CD4-positive, alpha-beta T cell treated with Interleukin-12 subunit alpha and Interleukin-12 subunit beta, for 1 hour (primary cell): ENCODE results near the gene URAD.
"Not testable (repeated sequence)": the region's sequence is repeated elsewhere in the genome, so short reads cannot be mapped to it uniquely, and the experiment has no call there.

Experiments
- DNase-seq: peaks from one replicate; pipeline ENCODE4 v3.0.0-alpha.2; 2020

The URAD gene

GRCh38 chr13:27988520-27988919, at the start of gene URAD:
TSS of gene URAD (minus strand) at chr13:27988693. CDS start at chr13:27988637, 56 bp downstream.
- DNase-seq, result no peak

- DNase-seq, result no peak
Observed at GRCh38 chr13:28037399-28037798, 48.9 kb upstream of the URAD start.

- no peak for DNase-seq
Observed at GRCh38 chr13:28035146-28035782, 46.8 kb upstream of the URAD start.

- DNase-seq, result no peak
Observed at GRCh38 chr13:28033894-28034655, 45.6 kb upstream of the URAD start.

- DNase-seq, result not testable (repeated sequence)
Observed at GRCh38 chr13:28032438-28032837, 43.9 kb upstream of the URAD start.

- no peak for DNase-seq
Observed at GRCh38 chr13:28031896-28032288, 43.4 kb upstream of the URAD start.

- DNase-seq, result peak; percentile 22
Observed at GRCh38 chr13:28031220-28031895, 42.9 kb upstream of the URAD start.

GRCh38 chr13:28027607-28028364, 39.3 kb upstream of the URAD start:
- DNase-seq, result no peak

GRCh38 chr13:28027071-28027470, 38.6 kb upstream of the URAD start:
- DNase-seq, result no peak

- DNase-seq, result no peak
Observed at GRCh38 chr13:28026508-28026907, 38.0 kb upstream of the URAD start.

GRCh38 chr13:28022848-28023518, 34.5 kb upstream of the URAD start:
- no peak for DNase-seq

GRCh38 chr13:28014301-28014700, 25.8 kb upstream of the URAD start:
- DNase-seq, result no peak

GRCh38 chr13:28013482-28013881, 25.0 kb upstream of the URAD start:
- no peak for DNase-seq

GRCh38 chr13:28012896-28013295, 24.4 kb upstream of the URAD start:
- DNase-seq, result no peak

GRCh38 chr13:28012383-28012782, 23.9 kb upstream of the URAD start:
- no peak for DNase-seq

- no peak for DNase-seq
Observed at GRCh38 chr13:28010046-28010445, 21.6 kb upstream of the URAD start.

GRCh38 chr13:28005016-28005415, 16.5 kb upstream of the URAD start:
- DNase-seq, result not testable (repeated sequence)

GRCh38 chr13:28002886-28003698, 14.6 kb upstream of the URAD start:
- no peak for DNase-seq

GRCh38 chr13:28001837-28002473, 13.5 kb upstream of the URAD start:
- no peak for DNase-seq

- DNase-seq, result no peak
Observed at GRCh38 chr13:28001049-28001448, 12.6 kb upstream of the URAD start.

GRCh38 chr13:28000567-28000966, 12.1 kb upstream of the URAD start:
- no peak for DNase-seq
